ENCODE results near the gene KNDC1.

Gene KNDC1

GRCh38 chr10:133274751-133275683 is 115.0 kb downstream of the KNDC1 start:
- peak overlapping the region; percentile 99 for H3K9ac ChIP-seq (ENCODE audit: low read length)
- peaks cover 13% of the 10 kb centered on the region for H3K4me1 ChIP-seq (ENCODE audit: low read length)
- TF ChIP-seq CTCF (IDR thresholded peaks at IDR 0.05; ENCODE audit: low read depth, low read length) (no peak), EZH2phosphoT487 (IDR thresholded peaks at IDR 0.05; ENCODE audit: low read depth) (no peak)
- H4K20me1 ChIP-seq (ENCODE audit: insufficient read depth, low read length), result peaks cover 6% of the 10 kb centered on the region
- H3K9me3 ChIP-seq (ENCODE audit: insufficient read depth, low read length), result no peaks in the 10 kb centered on the region
- peak overlapping the region; percentile 99 for H3K4me2 ChIP-seq (ENCODE audit: low read length)
- H2AFZ ChIP-seq (ENCODE audit: low read depth, low read length), result no peak overlapping the region
- H3K79me2 ChIP-seq (ENCODE audit: low read length), result peaks cover 25% of the 10 kb centered on the region
- H3K4me3 ChIP-seq (ENCODE audit: low read length), result peak overlapping the region; percentile 100
- peak overlapping the region; percentile 93 for H3K27ac ChIP-seq (ENCODE audit: low read length)
- no peaks in the 10 kb centered on the region for H3K27me3 ChIP-seq (ENCODE audit: low read depth, low read length)
- H3K36me3 ChIP-seq (replicated peaks; ENCODE audit: low read depth, low read length), result peaks cover 21% of the 10 kb centered on the region

GRCh38 chr10:133275684-133276092 is 115.7 kb downstream of the KNDC1 start:
- H3K9ac ChIP-seq (ENCODE audit: low read length), result peak overlapping the region; percentile 99
- peaks cover 19% of the 10 kb centered on the region for H3K36me3 ChIP-seq (replicated peaks; ENCODE audit: low read depth, low read length)
- TF ChIP-seq EZH2phosphoT487 (IDR thresholded peaks at IDR 0.05; ENCODE audit: low read depth), result no peak
- TF ChIP-seq CTCF (IDR thresholded peaks at IDR 0.05; ENCODE audit: low read depth, low read length), result peak; percentile 40
- no peaks in the 10 kb centered on the region for H3K9me3 ChIP-seq (ENCODE audit: insufficient read depth, low read length)
- peak overlapping the region; percentile 93 for H3K27ac ChIP-seq (ENCODE audit: low read length)
- peaks cover 13% of the 10 kb centered on the region for H3K4me1 ChIP-seq (ENCODE audit: low read length)
- no peak overlapping the region for H2AFZ ChIP-seq (ENCODE audit: low read depth, low read length)
- peak overlapping the region; percentile 99 for H3K4me2 ChIP-seq (ENCODE audit: low read length)
- peaks cover 25% of the 10 kb centered on the region for H3K79me2 ChIP-seq (ENCODE audit: low read length)
- peak overlapping the region; percentile 100 for H3K4me3 ChIP-seq (ENCODE audit: low read length)
- H3K27me3 ChIP-seq (ENCODE audit: low read depth, low read length), result no peaks in the 10 kb centered on the region
- H4K20me1 ChIP-seq (ENCODE audit: insufficient read depth, low read length), result peaks cover 6% of the 10 kb centered on the region
